Measurements from ENCODE around the gene TECTA.

Gene TECTA

GRCh38 chr11:121105063-121105480, 4.0 kb downstream of the TECTA start:
- H3K4me3 ChIP-seq (ENCODE audit: low read length) = no peak overlapping the region
- no peak for TF ChIP-seq CTCF (IDR thresholded peaks at IDR 0.05; ENCODE audit: insufficient read depth, low read depth, low read length, missing control alignments)
- DNase-seq (ENCODE audit: low read depth) = no peak

GRCh38 chr11:121105481-121106195, 4.6 kb downstream of the TECTA start:
- TF ChIP-seq CTCF (IDR thresholded peaks at IDR 0.05; ENCODE audit: insufficient read depth, low read depth, low read length, missing control alignments) = no peak
- no peak for DNase-seq (ENCODE audit: low read depth)
- no peak overlapping the region for H3K4me3 ChIP-seq (ENCODE audit: low read length)

GRCh38 chr11:121106812-121107211, 5.8 kb downstream of the TECTA start:
- no peak for DNase-seq (ENCODE audit: low read depth)
- H3K4me3 ChIP-seq (ENCODE audit: low read length) = no peak overlapping the region
- no peak for TF ChIP-seq CTCF (IDR thresholded peaks at IDR 0.05; ENCODE audit: insufficient read depth, low read depth, low read length, missing control alignments)

GRCh38 chr11:121108413-121108812, 7.4 kb downstream of the TECTA start:
- no peak for TF ChIP-seq CTCF (IDR thresholded peaks at IDR 0.05; ENCODE audit: insufficient read depth, low read depth, low read length, missing control alignments)
- DNase-seq (ENCODE audit: low read depth) = no peak
- no peak overlapping the region for H3K4me3 ChIP-seq (ENCODE audit: low read length)

GRCh38 chr11:121109471-121109870, 8.4 kb downstream of the TECTA start:
- no peak for TF ChIP-seq CTCF (IDR thresholded peaks at IDR 0.05; ENCODE audit: insufficient read depth, low read depth, low read length, missing control alignments)
- H3K4me3 ChIP-seq (ENCODE audit: low read length) = no peak overlapping the region
- no peak for DNase-seq (ENCODE audit: low read depth)

GRCh38 chr11:121109916-121110586, 9.0 kb downstream of the TECTA start:
- no peak for DNase-seq (ENCODE audit: low read depth)
- no peak for TF ChIP-seq CTCF (IDR thresholded peaks at IDR 0.05; ENCODE audit: insufficient read depth, low read depth, low read length, missing control alignments)
- no peak overlapping the region for H3K4me3 ChIP-seq (ENCODE audit: low read length)
